Duodenal mucosa (tissue), 2 donors: ENCODE measurements around the gene IFT27.

Source experiments
- H3K27ac ChIP-seq: one replicate; pipeline ENCODE4 v1.7.0; 2013; ENCODE audit warnings: low read depth, low read length
- H3K27me3 ChIP-seq, 2 donors: one replicate each; pipeline ENCODE4 v1.7.0; 2013; ENCODE audit warnings: low read length in 2 of 2, control low read depth in 1 of 2; ENCODE audit not compliant: insufficient read depth in 2 of 2, control insufficient read depth in 1 of 2
- H3K36me3 ChIP-seq, 2 donors: one replicate each; pipeline ENCODE4 v1.7.0; 2013; ENCODE audit warnings: low read length in 2 of 2, control low read depth in 1 of 2; ENCODE audit not compliant: insufficient read depth in 2 of 2, control insufficient read depth in 1 of 2
- H3K4me1 ChIP-seq, 2 donors: one replicate each; pipeline ENCODE4 v1.7.0; 2013; ENCODE audit warnings: low read length in 2 of 2, control low read depth in 1 of 2; ENCODE audit not compliant: insufficient read depth in 2 of 2, control insufficient read depth in 1 of 2
- H3K4me3 ChIP-seq, 2 donors: one replicate each; pipeline ENCODE4 v1.7.0; 2013; ENCODE audit warnings: low read length in 2 of 2, low read depth in 1 of 2
- H3K9ac ChIP-seq, 2 donors: one replicate each; pipeline ENCODE4 v1.7.0; 2013; ENCODE audit warnings: low read length in 2 of 2, low read depth in 1 of 2
- H3K9me3 ChIP-seq, 2 donors: one replicate each; pipeline ENCODE4 v1.7.0; 2013; ENCODE audit warnings: low read length in 2 of 2, control low read depth in 1 of 2; ENCODE audit not compliant: control insufficient read depth in 1 of 2

Gene IFT27

GRCh38 chr22:36776722-36777121, 803 bp upstream of the IFT27 start:
- peaks cover 12 to 20% of the 10 kb centered on the region in 2 donors for H3K4me1 ChIP-seq
- peak overlapping the region; percentile 21 to 65 for H3K9ac ChIP-seq
- H3K27ac ChIP-seq: no peak overlapping the region
- H3K36me3 ChIP-seq: peaks cover 0 to 7% of the 10 kb centered on the region in 2 donors
- H3K4me3 ChIP-seq: peak overlapping the region; percentile 45 to 46
- H3K27me3 ChIP-seq: no peaks in the 10 kb centered on the region
- no peaks in the 10 kb centered on the region for H3K9me3 ChIP-seq

- no peaks in the 10 kb centered on the region for H3K9me3 ChIP-seq
- no peak overlapping the region for H3K27ac ChIP-seq
- H3K36me3 ChIP-seq: peaks cover 0 to 7% of the 10 kb centered on the region in 2 donors
- peaks cover 12 to 17% of the 10 kb centered on the region in 2 donors for H3K4me1 ChIP-seq
- H3K4me3 ChIP-seq: peak overlapping the region; percentile 87 to 90
- H3K27me3 ChIP-seq: no peaks in the 10 kb centered on the region
- peak overlapping the region; percentile 85 to 89 for H3K9ac ChIP-seq
Observed at GRCh38 chr22:36775586-36775963, 344 bp downstream of the IFT27 start.

- no peaks in the 10 kb centered on the region for H3K27me3 ChIP-seq
- H3K9me3 ChIP-seq: no peaks in the 10 kb centered on the region
- no peak overlapping the region for H3K27ac ChIP-seq
- peaks cover 0 to 7% of the 10 kb centered on the region in 2 donors for H3K36me3 ChIP-seq
- no peak overlapping the region for H3K4me3 ChIP-seq
- no peak overlapping the region for H3K9ac ChIP-seq
- peaks cover 12 to 17% of the 10 kb centered on the region in 2 donors for H3K4me1 ChIP-seq
Observed at GRCh38 chr22:36773935-36774334, 2.0 kb downstream of the IFT27 start.

GRCh38 chr22:36772451-36772850, 3.5 kb downstream of the IFT27 start:
- H3K27me3 ChIP-seq: no peaks in the 10 kb centered on the region
- H3K9ac ChIP-seq: no peak overlapping the region
- H3K4me3 ChIP-seq: no peak overlapping the region
- H3K36me3 ChIP-seq: peaks cover 0 to 8% of the 10 kb centered on the region in 2 donors
- no peak overlapping the region for H3K27ac ChIP-seq
- H3K4me1 ChIP-seq: peaks cover 12 to 17% of the 10 kb centered on the region in 2 donors
- no peaks in the 10 kb centered on the region for H3K9me3 ChIP-seq

GRCh38 chr22:36771356-36772063, 4.4 kb downstream of the IFT27 start:
- no peak overlapping the region for H3K27ac ChIP-seq
- peaks cover 7 to 10% of the 10 kb centered on the region in 2 donors for H3K4me1 ChIP-seq
- peaks cover 0 to 18% of the 10 kb centered on the region in 2 donors for H3K36me3 ChIP-seq
- no peaks in the 10 kb centered on the region for H3K9me3 ChIP-seq
- H3K27me3 ChIP-seq: no peaks in the 10 kb centered on the region
- H3K4me3 ChIP-seq: no peak overlapping the region
- H3K9ac ChIP-seq: no peak overlapping the region

- H3K9ac ChIP-seq: no peak overlapping the region
- no peak overlapping the region for H3K27ac ChIP-seq
- H3K9me3 ChIP-seq: no peaks in the 10 kb centered on the region
- peaks cover 7 to 9% of the 10 kb centered on the region in 2 donors for H3K4me1 ChIP-seq
- H3K36me3 ChIP-seq: peaks cover 0 to 18% of the 10 kb centered on the region in 2 donors
- no peak overlapping the region for H3K4me3 ChIP-seq
- no peaks in the 10 kb centered on the region for H3K27me3 ChIP-seq
Observed at GRCh38 chr22:36770513-36771231, 5.2 kb downstream of the IFT27 start.

GRCh38 chr22:36769541-36770512, 6.1 kb downstream of the IFT27 start:
- Histone ChIP-seq H3K4me1 (peaks cover under 1 to 2% of the 10 kb centered on the region in 2 donors), H3K9me3 (no peaks in the 10 kb centered on the region), H3K36me3 (peaks cover 4 to 21% of the 10 kb centered on the region in 2 donors), H3K4me3 (no peak overlapping the region), H3K9ac (no peak overlapping the region), H3K27me3 (no peaks in the 10 kb centered on the region), H3K27ac (no peak overlapping the region)

- H3K27ac ChIP-seq: no peak overlapping the region
- no peaks in the 10 kb centered on the region for H3K9me3 ChIP-seq
- no peaks in the 10 kb centered on the region for H3K27me3 ChIP-seq
- H3K4me3 ChIP-seq: no peak overlapping the region
- H3K36me3 ChIP-seq: peaks cover 4 to 21% of the 10 kb centered on the region in 2 donors
- no peak overlapping the region for H3K9ac ChIP-seq
- H3K4me1 ChIP-seq: peaks cover 5 to 7% of the 10 kb centered on the region in 2 donors
Observed at GRCh38 chr22:36768616-36769015, 7.3 kb downstream of the IFT27 start.

- Histone ChIP-seq H3K27me3 (no peaks in the 10 kb centered on the region), H3K36me3 (peaks cover 4 to 21% of the 10 kb centered on the region in 2 donors), H3K4me1 (peaks cover 9 to 11% of the 10 kb centered on the region in 2 donors), H3K4me3 (no peak overlapping the region), H3K9ac (no peak overlapping the region), H3K9me3 (no peaks in the 10 kb centered on the region), H3K27ac (no peak overlapping the region)
Observed at GRCh38 chr22:36768141-36768540, 7.8 kb downstream of the IFT27 start.
